Measurements from ENCODE around the gene SLC9A9.

Gene SLC9A9

GRCh38 chr3:143757691-143758090 is 90.6 kb downstream of the SLC9A9 start:
- no peak for DNase-seq (ENCODE audit: low spot score)

GRCh38 chr3:143755978-143756377 is 92.3 kb downstream of the SLC9A9 start:
- DNase-seq (ENCODE audit: low spot score): no peak

- DNase-seq (ENCODE audit: low spot score): no peak
Observed at GRCh38 chr3:143754090-143754489, 94.2 kb downstream of the SLC9A9 start.

- DNase-seq (ENCODE audit: low spot score): no peak
Observed at GRCh38 chr3:143753456-143753855, 94.8 kb downstream of the SLC9A9 start.

- no peak for DNase-seq (ENCODE audit: low spot score)
Observed at GRCh38 chr3:143753006-143753405, 95.3 kb downstream of the SLC9A9 start.

- DNase-seq (ENCODE audit: low spot score): no peak
Observed at GRCh38 chr3:143751643-143752178, 96.6 kb downstream of the SLC9A9 start.

GRCh38 chr3:143750841-143751240 is 97.4 kb downstream of the SLC9A9 start:
- DNase-seq (ENCODE audit: low spot score): no peak

- no peak for DNase-seq (ENCODE audit: low spot score)
Observed at GRCh38 chr3:143749926-143750325, 98.3 kb downstream of the SLC9A9 start.

GRCh38 chr3:143737065-143737464 is 111.2 kb downstream of the SLC9A9 start:
- DNase-seq (ENCODE audit: low spot score): no peak

- no peak for DNase-seq (ENCODE audit: low spot score)
Observed at GRCh38 chr3:143736205-143736997, 111.9 kb downstream of the SLC9A9 start.

GRCh38 chr3:143731776-143732175 is 116.5 kb downstream of the SLC9A9 start:
- peak; percentile 98 for DNase-seq (ENCODE audit: low spot score)

GRCh38 chr3:143731320-143731719 is 116.9 kb downstream of the SLC9A9 start:
- DNase-seq (ENCODE audit: low spot score): no peak

- DNase-seq (ENCODE audit: low spot score): no peak
Observed at GRCh38 chr3:143727391-143727790, 120.9 kb downstream of the SLC9A9 start.

- no peak for DNase-seq (ENCODE audit: low spot score)
Observed at GRCh38 chr3:143726727-143727126, 121.5 kb downstream of the SLC9A9 start.

- DNase-seq (ENCODE audit: low spot score): peak; percentile 68
Observed at GRCh38 chr3:143720381-143720780, 127.9 kb downstream of the SLC9A9 start.

GRCh38 chr3:143718463-143718862 is 129.8 kb downstream of the SLC9A9 start:
- no peak for DNase-seq (ENCODE audit: low spot score)

GRCh38 chr3:143716731-143717130 is 131.5 kb downstream of the SLC9A9 start:
- DNase-seq (ENCODE audit: low spot score): no peak

- no peak for DNase-seq (ENCODE audit: low spot score)
Observed at GRCh38 chr3:143712522-143712921, 135.7 kb downstream of the SLC9A9 start.

- no peak for DNase-seq (ENCODE audit: low spot score)
Observed at GRCh38 chr3:143707848-143708247, 140.4 kb downstream of the SLC9A9 start.

GRCh38 chr3:143700431-143700975 is 147.8 kb downstream of the SLC9A9 start:
- DNase-seq (ENCODE audit: low spot score): no peak

GRCh38 chr3:143699424-143699823 is 148.8 kb downstream of the SLC9A9 start:
- DNase-seq (ENCODE audit: low spot score): no peak

- DNase-seq (ENCODE audit: low spot score): no peak
Observed at GRCh38 chr3:143698682-143699303, 149.5 kb downstream of the SLC9A9 start.

GRCh38 chr3:143697975-143698374 is 150.3 kb downstream of the SLC9A9 start:
- DNase-seq (ENCODE audit: low spot score): no peak

Measured in cerebellar cortex (tissue), 1 donor.